Ascending aorta (tissue), 2 donors: ENCODE measurements around the gene WDFY3. TPM values are rescaled to one million over a fixed set of nuclear protein-coding genes. Genes with fewer than 3 reads are reported as not detected.

Experiments used
- DNase-seq, 2 donors: peaks; one replicate each; pipeline ENCODE4 v3.0.0-alpha.2; 2019; ENCODE audit warnings: low spot score in 2 of 2
- H3K27ac ChIP-seq, 2 donors: fragments of 200-600 bp; sonication (generic); one replicate each; pipeline ENCODE4 v1.5.1; 2016 to 2017; ENCODE audit warnings: mild to moderate bottlenecking in 1 of 2
- H3K27me3 ChIP-seq: fragments of 200-600 bp; sonication (generic); one replicate; pipeline ENCODE4 v1.5.1; 2017
- H3K36me3 ChIP-seq, 2 donors: fragments of 200-600 bp; sonication (generic); one replicate each; pipeline ENCODE4 v1.5.1; 2016
- H3K4me1 ChIP-seq, 2 donors: fragments of 200-600 bp; sonication (generic); one replicate each; pipeline ENCODE4 v1.5.1; 2016 to 2017; ENCODE audit warnings: mild to moderate bottlenecking in 1 of 2
- H3K4me3 ChIP-seq, 2 donors: fragments of 200-600 bp; sonication (generic); one replicate each; pipeline ENCODE4 v1.5.1; 2016 to 2017; ENCODE audit warnings: mild to moderate bottlenecking in 1 of 2
- H3K9me3 ChIP-seq, 2 donors: fragments of 200-600 bp; sonication (generic); one replicate each; pipeline ENCODE4 v1.5.1; 2016
- CTCF ChIP-seq, 3 experiments: fragments of 200-600 bp in 2 of 3; fragments of 450-650 bp in 1 of 3; sonication (generic) in 2 of 3; IDR thresholded peaks; one replicate each; pipeline ENCODE4 v1.5.1; 2016 to 2019; ENCODE audit warnings: antibody characterized with exemption in 3 of 3, mild to moderate bottlenecking in 1 of 3, moderate library complexity in 1 of 3
- intact Hi-C: fragments of 100-400 bp; cut with DNase I; formaldehyde crosslinking; loops from one replicate; pipeline ENCODE4 v1.15.1; 2023
- total RNA-seq: library from RNA; depleted of rRNA; stranded (reverse); fragments of >200 nt; gene quantifications from one replicate; pipeline ENCODE4 v1.1.0, GENCODE V29; 2016

Gene WDFY3
- total RNA-seq, 1 donor from 2014 or later, result 30.2 TPM

DNA sequence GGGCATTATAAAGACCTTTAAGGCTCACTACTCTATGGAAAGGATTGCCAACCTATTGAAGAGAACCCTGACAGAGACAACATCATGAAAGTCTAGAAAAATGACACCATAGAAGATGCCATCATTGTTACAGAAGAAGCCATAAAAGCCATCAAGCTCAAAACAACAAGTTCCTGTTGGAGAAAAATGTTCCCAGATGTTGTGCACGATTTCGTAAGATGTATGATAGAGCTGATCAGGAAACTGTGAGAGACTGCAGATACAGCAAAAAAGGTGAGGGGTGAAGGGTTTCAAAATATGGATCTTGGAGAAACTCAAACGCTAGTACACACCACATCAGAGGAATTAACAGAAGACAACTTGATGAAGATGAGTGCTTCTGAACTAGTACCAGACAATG lies 53.3 kb downstream of the WDFY3 start:
- no peak for TF ChIP-seq CTCF (IDR thresholded peaks at IDR 0.05)
- H3K9me3 ChIP-seq, result no peaks in the 10 kb centered on the region
- peaks cover 11 to 36% of the 10 kb centered on the region in 2 donors for H3K4me1 ChIP-seq
- DNase-seq, result no peak
- intact Hi-C loops, result loop anchor here (5.0 kb wide), 1 partner anchor 44 kb away; no protein-coding TSS in a partner anchor
- no peaks in the 10 kb centered on the region for H3K27me3 ChIP-seq
- H3K4me3 ChIP-seq, result no peak overlapping the region
- no peaks in the 10 kb centered on the region for H3K36me3 ChIP-seq
- H3K27ac ChIP-seq, result peak overlapping the region; percentile 64 to 68

DNA sequence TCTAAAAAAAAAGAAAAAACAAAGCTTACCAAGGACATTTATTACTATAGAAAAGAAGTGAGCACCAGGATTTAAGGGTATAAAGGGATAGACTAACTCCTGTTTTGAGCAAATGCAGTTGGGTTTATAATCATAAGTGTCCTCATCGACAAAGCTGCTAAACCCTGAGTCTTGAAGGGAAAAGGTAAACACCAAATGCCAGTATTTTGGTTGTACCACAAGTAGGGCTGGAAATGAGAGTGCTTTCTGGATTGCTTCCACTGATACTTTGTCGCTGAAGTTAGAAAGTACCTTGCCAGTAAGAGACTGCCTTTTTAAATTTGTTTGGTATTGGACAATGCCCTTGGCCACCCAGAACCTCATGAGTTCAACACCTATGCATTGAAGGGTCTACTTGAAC lies 53.7 kb downstream of the WDFY3 start:
- Histone ChIP-seq H3K4me1 (peaks cover 11 to 31% of the 10 kb centered on the region in 2 donors), H3K36me3 (no peaks in the 10 kb centered on the region), H3K9me3 (no peaks in the 10 kb centered on the region), H3K4me3 (no peak overlapping the region), H3K27ac (peak overlapping the region; percentile 64 to 68), H3K27me3 (no peaks in the 10 kb centered on the region)
- no peak for TF ChIP-seq CTCF (IDR thresholded peaks at IDR 0.05)
- no peak for DNase-seq
- intact Hi-C loops, result loop anchor here (5.0 kb wide), 1 partner anchor 45 kb away; no protein-coding TSS in a partner anchor

GRCh38 chr4:84908876-84909275 lies 57.6 kb downstream of the WDFY3 start:
- H3K27me3 ChIP-seq, result no peaks in the 10 kb centered on the region
- TF ChIP-seq CTCF (IDR thresholded peaks at IDR 0.05), result no peak
- no peaks in the 10 kb centered on the region for H3K36me3 ChIP-seq
- intact Hi-C loops, result no loop called here
- H3K27ac ChIP-seq, result peak overlapping the region in 1 of 2 donors; percentile 6
- H3K4me3 ChIP-seq, result no peak overlapping the region
- DNase-seq, result no peak
- peaks cover 11 to 25% of the 10 kb centered on the region in 2 donors for H3K4me1 ChIP-seq
- H3K9me3 ChIP-seq, result no peaks in the 10 kb centered on the region

GRCh38 chr4:84907145-84907544 lies 59.3 kb downstream of the WDFY3 start:
- no peak for DNase-seq
- Histone ChIP-seq H3K27ac (no peak overlapping the region), H3K9me3 (no peaks in the 10 kb centered on the region), H3K36me3 (no peaks in the 10 kb centered on the region), H3K27me3 (no peaks in the 10 kb centered on the region), H3K4me1 (peaks cover 4 to 15% of the 10 kb centered on the region in 2 donors), H3K4me3 (no peak overlapping the region)
- no peak for TF ChIP-seq CTCF (IDR thresholded peaks at IDR 0.05)
- intact Hi-C loops, result no loop called here

DNA sequence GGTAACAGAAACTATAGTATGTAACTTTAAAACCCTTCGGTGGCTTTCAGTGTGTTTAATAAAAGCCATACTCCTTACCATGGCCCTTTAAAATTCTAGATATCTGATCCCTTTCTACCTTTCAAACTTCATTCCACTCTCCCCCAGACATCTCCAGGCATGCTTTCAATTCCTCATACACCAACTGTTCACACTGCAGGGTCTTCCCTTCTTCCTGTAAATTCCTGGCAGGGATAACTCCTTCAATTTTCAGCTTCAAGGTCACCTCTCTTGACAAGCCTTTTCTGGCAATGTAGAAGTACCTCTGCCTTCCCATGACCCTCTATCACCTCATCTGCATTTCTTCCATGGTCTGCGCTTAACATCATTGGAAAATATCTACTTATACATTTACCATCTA lies 60.8 kb downstream of the WDFY3 start:
- Histone ChIP-seq H3K27ac (no peak overlapping the region), H3K4me3 (no peak overlapping the region), H3K27me3 (no peaks in the 10 kb centered on the region), H3K9me3 (no peaks in the 10 kb centered on the region), H3K4me1 (peaks cover 4 to 16% of the 10 kb centered on the region in 2 donors), H3K36me3 (no peaks in the 10 kb centered on the region)
- DNase-seq, result no peak
- intact Hi-C loops, result no loop called here
- no peak for TF ChIP-seq CTCF (IDR thresholded peaks at IDR 0.05)

DNA sequence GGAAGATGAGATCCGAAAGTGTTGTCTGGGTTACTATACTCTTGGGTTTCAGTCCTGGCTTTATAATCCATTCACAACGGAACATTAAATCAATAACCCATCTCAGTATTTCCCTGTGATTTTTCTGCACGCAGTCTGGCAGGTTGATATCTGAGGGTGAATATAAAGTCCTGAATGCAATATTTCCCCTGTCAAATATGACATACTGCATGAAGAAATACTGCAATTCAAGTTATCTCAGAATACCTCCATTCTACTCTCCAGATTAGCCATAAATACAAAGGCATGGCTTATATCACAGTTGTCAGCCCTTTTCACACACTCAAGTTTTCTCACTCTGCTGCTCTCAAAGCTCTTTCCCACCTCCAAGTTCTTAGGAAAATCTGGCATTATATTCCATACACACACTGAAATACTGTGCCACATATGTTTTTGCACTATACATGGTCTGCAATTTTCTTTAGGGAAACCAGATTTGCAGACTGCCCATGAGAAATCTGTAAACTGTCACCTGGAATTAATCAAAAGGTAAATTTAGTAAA lies 64.7 kb downstream of the WDFY3 start:
- no peak for TF ChIP-seq CTCF (IDR thresholded peaks at IDR 0.05)
- intact Hi-C loops, result no loop called here
- DNase-seq, result no peak
- H3K9me3 ChIP-seq, result no peaks in the 10 kb centered on the region
- no peak overlapping the region for H3K27ac ChIP-seq
- no peaks in the 10 kb centered on the region for H3K36me3 ChIP-seq
- H3K4me1 ChIP-seq, result peaks cover 0 to 5% of the 10 kb centered on the region in 2 donors
- H3K4me3 ChIP-seq, result no peak overlapping the region
- no peaks in the 10 kb centered on the region for H3K27me3 ChIP-seq
